Spleen (tissue), 11 donors: ENCODE results near the gene SEMA4F. TPM values are rescaled to one million over a fixed set of nuclear protein-coding genes. Genes with fewer than 3 reads are reported as not detected.

Source experiments
- DNase-seq: peaks from one replicate; pipeline ENCODE4 v3.0.0-alpha.2; 2020
- H3K27ac ChIP-seq, 8 donors: fragments of 200-600 bp; sonication (generic) in 7 of 8; 1 replicate in 4 of 8; 2 replicates in 4 of 8; pipeline versions ENCODE4 v1.5.0 to v1.8.0; 2016 to 2021; ENCODE audit warnings: inconsistent platforms in 4 of 8, mild to moderate bottlenecking in 4 of 8, moderate library complexity in 1 of 8
- H3K27me3 ChIP-seq, 7 donors: fragments of 200-600 bp; sonication (generic) in 6 of 7; replicated peaks in 1 of 7; 1 replicate in 4 of 7; 2 replicates in 3 of 7; pipeline versions ENCODE4 v1.5.0 to v1.8.0; 2016 to 2021; ENCODE audit warnings: inconsistent platforms in 3 of 7, mild to moderate bottlenecking in 1 of 7
- H3K36me3 ChIP-seq, 6 donors: fragments of 200-600 bp; sonication (generic) in 5 of 6; 1 replicate in 4 of 6; 2 replicates in 2 of 6; pipeline versions ENCODE4 v1.5.0 to v1.8.0; 2016 to 2021; ENCODE audit warnings: inconsistent platforms in 2 of 6
- H3K4me1 ChIP-seq, 6 donors: fragments of 200-600 bp; sonication (generic) in 5 of 6; 1 replicate in 3 of 6; 2 replicates in 3 of 6; pipeline versions ENCODE4 v1.5.0 to v1.8.0; 2016 to 2021; ENCODE audit warnings: inconsistent platforms in 3 of 6
- H3K4me3 ChIP-seq, 8 donors: fragments of 200-600 bp; sonication (generic) in 7 of 8; 1 replicate in 4 of 8; 2 replicates in 4 of 8; pipeline versions ENCODE4 v1.5.0 to v1.8.0; 2016 to 2021; ENCODE audit warnings: inconsistent platforms in 4 of 8, mild to moderate bottlenecking in 4 of 8, moderate library complexity in 2 of 8
- H3K9me3 ChIP-seq, 8 donors: fragments of 200-600 bp; sonication (generic) in 7 of 8; 1 replicate in 4 of 8; 2 replicates in 4 of 8; pipeline versions ENCODE4 v1.5.0 to v1.8.0; 2016 to 2021; ENCODE audit warnings: inconsistent platforms in 4 of 8
- CTCF ChIP-seq, 11 experiments: fragments of 200-600 bp in 7 of 11; fragments of 450-650 bp in 4 of 11; sonication (generic) in 4 of 11; IDR thresholded peaks in 8 of 11; conservative IDR thresholded peaks in 3 of 11; 1 replicate in 7 of 11; 2 replicates in 4 of 11; pipeline versions ENCODE4 v1.4.0 to v1.8.0; 2016 to 2021; ENCODE audit warnings: antibody characterized with exemption in 11 of 11, inconsistent platforms in 4 of 11, mild to moderate bottlenecking in 1 of 11
- POLR2A ChIP-seq, 3 donors: fragments of 450-650 bp; IDR thresholded peaks; one replicate each; pipeline ENCODE4 v1.5.1; 2017; ENCODE audit warnings: antibody characterized with exemption in 3 of 3, mild to moderate bottlenecking in 1 of 3
- POLR2AphosphoS5 ChIP-seq, 3 donors: sonication (generic); formaldehyde crosslinking; IDR thresholded peaks; one replicate each; pipeline ENCODE4 v1.5.1; 2017; ENCODE audit warnings: antibody characterized with exemption in 3 of 3
- WGBS, 5 donors: extraction: QIAGEN DNeasy Blood & Tissue Kit in 3 of 5; methylation state at CpG; one replicate each; pipeline versions ENCODE4 v1.1.5 to v1.1.7; 2013 to 2018; 5-methylcytosine and 5-hydroxymethylcytosine counted together
- intact Hi-C: fragments of 100-400 bp; cut with DNase I; formaldehyde crosslinking; loops from one replicate; pipeline ENCODE4 v1.15.0; 2023; ENCODE audit warnings: low total_unique reads
- polyA plus RNA-seq, 3 donors: library from polyadenylated mRNA; stranded (reverse); fragments of 200-250 nt; gene quantifications; one replicate each; pipeline ENCODE4 v1.2.1, GENCODE V29; 2013
- total RNA-seq, 7 donors: library from RNA; depleted of rRNA in 3 of 7; stranded (reverse); fragments of >200 nt in 3 of 7; fragmentation: NEBNext Ultra II Directional in 4 of 7; extraction: Animal tissue kit (Norgen Biotek cat#: 25700) in 4 of 7; gene quantifications; one replicate each; pipeline versions ENCODE4 v1.1.0 to v1.2.1, GENCODE V29; 2016 to 2021
- donor health status: healthy with polysubstance abuse.
- donor health status: DM: no; HTN: no; CAD: no; lungs with moderate emphysema.
- donor health status: DM: no; HTN: no; CAD: no.
- donor health status: Bipolar disorder and iron deficiency.
- donor health status: healthy.
- donor health status: DM: no; HTN: no; CAD: no.
- donor health status: DM: yes; HTN: yes; CAD: no.

SEMA4F gene
- total and polyA plus RNA-seq, 10 donors, result 1.5 to 11.0 (median 6.9) TPM

- DNase-seq, result no peak
- intact Hi-C loops, result no loop called here
- H3K36me3 ChIP-seq, result peaks cover 0 to 62% (median 25%) of the 10 kb centered on the region in 6 donors
Measured at GRCh38 chr2:74679615-74680014, 25.6 kb downstream of the SEMA4F start.

GRCh38 chr2:74682501-74682900 lies 28.5 kb downstream of the SEMA4F start:
- peaks cover 0 to 34% (median 11%) of the 10 kb centered on the region in 6 donors for H3K36me3 ChIP-seq
- H3K27ac ChIP-seq, result no peak overlapping the region
- intact Hi-C loops, result no loop called here
- no peak overlapping the region for H3K4me3 ChIP-seq
- no peaks in the 10 kb centered on the region for H3K27me3 ChIP-seq
- no peaks in the 10 kb centered on the region for H3K4me1 ChIP-seq
- TF ChIP-seq POLR2AphosphoS5 (IDR thresholded peaks at IDR 0.05), result no peak
- no peak for TF ChIP-seq CTCF (IDR thresholded peaks at IDR 0.05 in 8 of 11, conservative IDR thresholded peaks at IDR 0.05 in 3 of 11)
- no peak for TF ChIP-seq POLR2A (IDR thresholded peaks at IDR 0.05)
- H3K9me3 ChIP-seq, result no peaks in the 10 kb centered on the region
- DNase-seq, result no peak

More at GRCh38 chr2:74679615-74680014, 25.6 kb downstream of the SEMA4F start:
- no peak overlapping the region for H3K27ac ChIP-seq
- H3K4me3 ChIP-seq, result no peak overlapping the region
- H3K9me3 ChIP-seq, result no peaks in the 10 kb centered on the region
- H3K4me1 ChIP-seq, result no peaks in the 10 kb centered on the region
- 92 to 98% (median 97%) methylated on average over 14 to 15 of the region's 15 CpGs for WGBS, 5 donors
- no peaks in the 10 kb centered on the region for H3K27me3 ChIP-seq
- TF ChIP-seq POLR2A (IDR thresholded peaks at IDR 0.05) (no peak), CTCF (IDR thresholded peaks at IDR 0.05 in 8 of 11, conservative IDR thresholded peaks at IDR 0.05 in 3 of 11) (no peak), POLR2AphosphoS5 (IDR thresholded peaks at IDR 0.05) (no peak)

GRCh38 chr2:74685408-74685807 lies 31.4 kb downstream of the SEMA4F start:
- TF ChIP-seq POLR2AphosphoS5 (IDR thresholded peaks at IDR 0.05) (no peak), CTCF (IDR thresholded peaks at IDR 0.05 in 8 of 11, conservative IDR thresholded peaks at IDR 0.05 in 3 of 11) (no peak), POLR2A (IDR thresholded peaks at IDR 0.05) (no peak)
- DNase-seq, result no peak
- peaks cover 0 to 3% (median 0%) of the 10 kb centered on the region in 6 donors for H3K4me1 ChIP-seq
- H3K27ac ChIP-seq, result no peak overlapping the region
- WGBS, 5 donors, result 74 to 94% (median 88%) methylated on average over 3 of the region's 3 CpGs
- H3K9me3 ChIP-seq, result no peaks in the 10 kb centered on the region
- peaks cover 0 to 11% (median under 1%) of the 10 kb centered on the region in 6 donors for H3K36me3 ChIP-seq
- intact Hi-C loops, result no loop called here
- H3K4me3 ChIP-seq, result no peak overlapping the region
- no peaks in the 10 kb centered on the region for H3K27me3 ChIP-seq

- Histone ChIP-seq H3K4me3 (no peak overlapping the region), H3K4me1 (peaks cover 0 to 16% (median 0%) of the 10 kb centered on the region in 6 donors), H3K27me3 (no peaks in the 10 kb centered on the region), H3K36me3 (no peaks in the 10 kb centered on the region), H3K27ac (no peak overlapping the region), H3K9me3 (no peaks in the 10 kb centered on the region)
- intact Hi-C loops, result no loop called here
- no peak for TF ChIP-seq CTCF (IDR thresholded peaks at IDR 0.05 in 8 of 11, conservative IDR thresholded peaks at IDR 0.05 in 3 of 11)
- TF ChIP-seq POLR2AphosphoS5 (IDR thresholded peaks at IDR 0.05), result no peak
- WGBS, 5 donors, result 75 to 100% (median 98%) methylated on average over 1 of the region's 1 CpG
- no peak for DNase-seq
Measured at GRCh38 chr2:74688881-74689280, 34.8 kb downstream of the SEMA4F start.
